Thyroid gland (tissue), 4 donors: ENCODE data around the gene CCR6.

Experiments used
- CTCF ChIP-seq, 6 experiments: fragments of 200-600 bp in 3 of 6; fragments of 450-650 bp in 3 of 6; sonication (generic) in 3 of 6; IDR thresholded peaks; one replicate each; pipeline ENCODE4 v1.5.1; 2016 to 2019; ENCODE audit warnings: antibody characterized with exemption in 6 of 6, mild to moderate bottlenecking in 2 of 6, inconsistent platforms in 1 of 6, moderate library complexity in 1 of 6
- POLR2A ChIP-seq, 2 donors: fragments of 450-650 bp; IDR thresholded peaks; one replicate each; pipeline ENCODE4 v1.6.1; 2017; ENCODE audit warnings: antibody characterized with exemption in 2 of 2, mild to moderate bottlenecking in 2 of 2, moderate library complexity in 1 of 2

DNA sequence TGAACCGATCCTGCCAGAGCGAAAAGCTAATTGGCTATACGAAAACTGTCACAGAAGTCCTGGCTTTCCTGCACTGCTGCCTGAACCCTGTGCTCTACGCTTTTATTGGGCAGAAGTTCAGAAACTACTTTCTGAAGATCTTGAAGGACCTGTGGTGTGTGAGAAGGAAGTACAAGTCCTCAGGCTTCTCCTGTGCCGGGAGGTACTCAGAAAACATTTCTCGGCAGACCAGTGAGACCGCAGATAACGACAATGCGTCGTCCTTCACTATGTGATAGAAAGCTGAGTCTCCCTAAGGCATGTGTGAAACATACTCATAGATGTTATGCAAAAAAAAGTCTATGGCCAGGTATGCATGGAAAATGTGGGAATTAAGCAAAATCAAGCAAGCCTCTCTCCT is 14.2 kb downstream of the CCR6 start:
- no peak for TF ChIP-seq CTCF (IDR thresholded peaks at IDR 0.05)
- TF ChIP-seq POLR2A (IDR thresholded peaks at IDR 0.05): no peak
